ENCODE data around the gene PTPRC.

DNA sequence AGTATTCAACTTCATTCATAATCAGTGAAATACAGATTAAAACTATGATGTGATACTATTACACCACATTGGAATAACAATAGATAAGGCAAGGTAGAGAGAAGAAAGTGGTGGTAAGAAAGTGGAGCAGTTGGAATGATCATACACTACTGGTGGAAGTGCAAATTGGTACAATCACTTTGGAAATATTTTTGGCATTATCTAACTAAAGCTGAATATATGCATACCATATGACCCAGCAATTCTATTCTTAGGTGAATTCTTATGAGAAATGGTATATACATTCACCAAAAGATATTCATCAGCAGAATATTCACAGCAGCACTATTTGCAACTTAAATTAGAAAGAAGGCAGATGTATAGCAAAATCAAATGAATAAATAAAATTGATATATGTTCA, 21.4 kb upstream of the PTPRC start:
- TF ChIP-seq, protein P1, sequence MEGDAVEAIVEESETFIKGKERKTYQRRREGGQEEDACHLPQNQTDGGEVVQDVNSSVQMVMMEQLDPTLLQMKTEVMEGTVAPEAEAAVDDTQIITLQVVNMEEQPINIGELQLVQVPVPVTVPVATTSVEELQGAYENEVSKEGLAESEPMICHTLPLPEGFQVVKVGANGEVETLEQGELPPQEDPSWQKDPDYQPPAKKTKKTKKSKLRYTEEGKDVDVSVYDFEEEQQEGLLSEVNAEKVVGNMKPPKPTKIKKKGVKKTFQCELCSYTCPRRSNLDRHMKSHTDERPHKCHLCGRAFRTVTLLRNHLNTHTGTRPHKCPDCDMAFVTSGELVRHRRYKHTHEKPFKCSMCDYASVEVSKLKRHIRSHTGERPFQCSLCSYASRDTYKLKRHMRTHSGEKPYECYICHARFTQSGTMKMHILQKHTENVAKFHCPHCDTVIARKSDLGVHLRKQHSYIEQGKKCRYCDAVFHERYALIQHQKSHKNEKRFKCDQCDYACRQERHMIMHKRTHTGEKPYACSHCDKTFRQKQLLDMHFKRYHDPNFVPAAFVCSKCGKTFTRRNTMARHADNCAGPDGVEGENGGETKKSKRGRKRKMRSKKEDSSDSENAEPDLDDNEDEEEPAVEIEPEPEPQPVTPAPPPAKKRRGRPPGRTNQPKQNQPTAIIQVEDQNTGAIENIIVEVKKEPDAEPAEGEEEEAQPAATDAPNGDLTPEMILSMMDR (IDR thresholded peaks at IDR 0.05), result no peak
- TF ChIP-seq EP300 (IDR thresholded peaks at IDR 0.05) (no peak), POLR2A (IDR thresholded peaks at IDR 0.05; ENCODE audit: low read depth) (no peak), POLR2AphosphoS5 (IDR thresholded peaks at IDR 0.05) (no peak)

All from esophagus muscularis mucosa (tissue), 4 donors.